A549 (cell line): Measurements from ENCODE around the gene SLC25A13. TPM values are rescaled to one million over a fixed set of nuclear protein-coding genes. Genes with fewer than 3 reads are reported as not detected.

Experiments used
- ATAC-seq, 2 experiments: fragments of 200-7000 bp in 1 of 2; fragments of >200 bp in 1 of 2; cut with Nextera tagmentation in 1 of 2; cut with Tn5 transposase in 1 of 2; 3 replicates each; pipeline versions ENCODE4 v1.8.0 to v1.9.1; 2018 to 2020; ENCODE audit warnings: mild to moderate bottlenecking in 1 of 2, moderate library complexity in 1 of 2
- CTCF ChIA-PET: fragments of 300-600 bp; sonication (Branson Sonifier 250); formaldehyde crosslinking; extraction: SDS; loops from one replicate; lab custom pipeline; 2021; ENCODE audit warnings: antibody characterized with exemption, inconsistent platforms; lab: Yijun Ruan, JAX
- POLR2A ChIA-PET: fragments of 350-600 bp; formaldehyde crosslinking; extraction: SDS; loops from one replicate; lab custom pipeline; 2021; ENCODE audit warnings: antibody characterized with exemption, inconsistent platforms; lab: Yijun Ruan, JAX
- DNase-seq, 2 experiments: peaks; one replicate each; pipeline versions ENCODE4 v3.0.0 to v3.0.0-alpha.2; 2011 to 2016; ENCODE audit warnings: low read depth in 1 of 2, low spot score in 1 of 2
- FAIRE-seq: peaks from 2 replicates; lab custom pipeline; 2011; peaks lifted over from hg19 to GRCh38; lab: Jason Lieb, UNC
- H3K27ac ChIP-seq, 2 experiments: fragments of >200 bp; sonication (Bioruptor Twin); formaldehyde crosslinking; 3 replicates each; pipeline ENCODE4 v1.5.1; 2016 to 2017
- H3K4me1 ChIP-seq: fragments of >200 bp; sonication (Bioruptor Twin); formaldehyde crosslinking; 3 replicates; pipeline ENCODE4 v1.6.1; 2016
- H3K4me2 ChIP-seq: fragments of >200 bp; sonication (Bioruptor Twin); formaldehyde crosslinking; 3 replicates; pipeline ENCODE4 v1.6.1; 2016
- H3K4me3 ChIP-seq: fragments of >200 bp; sonication (Bioruptor Twin); formaldehyde crosslinking; 3 replicates; pipeline ENCODE4 v1.5.1; 2016
- H3K9me3 ChIP-seq: fragments of >200 bp; sonication (Bioruptor Twin); formaldehyde crosslinking; 3 replicates; pipeline ENCODE4 v1.6.1; 2016
- BHLHE40 ChIP-seq: IDR thresholded peaks from 2 replicates; pipeline ENCODE4 v1.6.1; 2012; ENCODE audit warnings: low read depth, low read length, inconsistent platforms
- CBX2 ChIP-seq: fragments of 200-600 bp; sonication (generic); IDR thresholded peaks from 2 replicates; pipeline ENCODE4 v1.6.1; 2016; ENCODE audit warnings: low read depth, mild to moderate bottlenecking, borderline replicate concordance
- CHD2 ChIP-seq: fragments of 150-350 bp; IDR thresholded peaks from 2 replicates; pipeline ENCODE4 v1.6.1; 2014; ENCODE audit warnings: low read length; ENCODE audit not compliant: partially characterized antibody
- CTCF ChIP-seq: fragments of >200 bp; sonication (Bioruptor Twin); formaldehyde crosslinking; IDR thresholded peaks from 3 replicates; pipeline ENCODE4 v1.5.1; 2016
- EHF ChIP-seq: fragments of 250-450 bp; sonication (Bioruptor Pico); IDR thresholded peaks from 2 replicates; pipeline ENCODE4 v1.5.0; 2020; ENCODE audit warnings: mild to moderate bottlenecking
- ESRRA ChIP-seq: fragments of 150-350 bp; IDR thresholded peaks from 2 replicates; pipeline ENCODE4 v1.6.1; 2014; ENCODE audit warnings: mild to moderate bottlenecking, low read length, borderline replicate concordance
- FOSB ChIP-seq: fragments of 250-450 bp; sonication (Bioruptor Pico); IDR thresholded peaks from 2 replicates; pipeline ENCODE4 v1.5.0; 2020; ENCODE audit warnings: mild to moderate bottlenecking, moderate library complexity
- FOSL2 ChIP-seq, 2 experiments: fragments of 450-650 bp in 1 of 2; fragments of >200 bp in 1 of 2; sonication (Bioruptor Twin) in 1 of 2; formaldehyde crosslinking; IDR thresholded peaks; 2 replicates each; pipeline versions ENCODE4 v1.5.0 to v1.6.1; 2016 to 2020; ENCODE audit warnings: mild to moderate bottlenecking in 1 of 2, moderate library complexity in 1 of 2
- HDAC2 ChIP-seq: fragments of 200-600 bp; sonication (generic); IDR thresholded peaks from 2 replicates; pipeline ENCODE4 v1.6.1; 2016
- HOXB13 ChIP-seq: fragments of 250-450 bp; sonication (Bioruptor Pico); IDR thresholded peaks from 2 replicates; pipeline ENCODE4 v1.5.0; 2020; ENCODE audit warnings: low read depth, mild to moderate bottlenecking, moderate library complexity
- JUN ChIP-seq, 2 experiments: fragments of >200 bp; sonication (Bioruptor Twin); formaldehyde crosslinking; IDR thresholded peaks; 2 replicates in 1 of 2; 3 replicates in 1 of 2; pipeline ENCODE4 v1.6.1; 2016 to 2017
- JUNB ChIP-seq: fragments of >200 bp; sonication (Bioruptor Twin); formaldehyde crosslinking; IDR thresholded peaks from 2 replicates; pipeline ENCODE4 v1.6.1; 2016
- KDM1A ChIP-seq: fragments of 200-600 bp; sonication (generic); IDR thresholded peaks from 2 replicates; pipeline ENCODE4 v1.6.1; 2016; ENCODE audit warnings: low read depth, mild to moderate bottlenecking
- KDM5A ChIP-seq: fragments of 200-600 bp; sonication (generic); IDR thresholded peaks from 2 replicates; pipeline ENCODE4 v1.6.1; 2016; ENCODE audit warnings: antibody characterized with exemption, mild to moderate bottlenecking
- MAX ChIP-seq: IDR thresholded peaks from 2 replicates; pipeline ENCODE4 v1.6.1; 2012
- MYC ChIP-seq: IDR thresholded peaks from 2 replicates; pipeline ENCODE4 v1.6.1; 2012; ENCODE audit warnings: mild to moderate bottlenecking, inconsistent platforms, low read length, improper control_type of control experiment, borderline replicate concordance
- NFE2L2 ChIP-seq: fragments of 150-350 bp; conservative IDR thresholded peaks from 2 replicates; pipeline ENCODE4 v1.6.1; 2014; ENCODE audit warnings: low read length
- NR3C1 ChIP-seq: fragments of >200 bp; sonication (Bioruptor Twin); formaldehyde crosslinking; IDR thresholded peaks from 3 replicates; pipeline ENCODE4 v1.6.1; 2017
- PHF8 ChIP-seq: fragments of 200-600 bp; sonication (generic); IDR thresholded peaks from 2 replicates; pipeline ENCODE4 v1.6.1; 2016; ENCODE audit warnings: low read depth, mild to moderate bottlenecking, antibody characterized with exemption, moderate library complexity, borderline replicate concordance
- POLR2A ChIP-seq: IDR thresholded peaks from 2 replicates; pipeline ENCODE4 v1.6.1; 2012; ENCODE audit warnings: mild to moderate bottlenecking, low read length
- RAD21 ChIP-seq, 2 experiments: fragments of >200 bp in 1 of 2; sonication (Bioruptor Twin) in 1 of 2; formaldehyde crosslinking in 1 of 2; IDR thresholded peaks in 1 of 2; conservative IDR thresholded peaks in 1 of 2; 2 replicates in 1 of 2; 3 replicates in 1 of 2; pipeline ENCODE4 v1.6.1; 2012 to 2018; ENCODE audit warnings: inconsistent platforms in 1 of 2
- RARB ChIP-seq: fragments of 250-450 bp; sonication (Bioruptor Pico); IDR thresholded peaks from 2 replicates; pipeline ENCODE4 v1.8.0; 2021; ENCODE audit warnings: mild to moderate bottlenecking, moderate library complexity
- RNF2 ChIP-seq: fragments of 200-600 bp; sonication (generic); IDR thresholded peaks from 2 replicates; pipeline ENCODE4 v1.6.1; 2016; ENCODE audit warnings: low read depth, mild to moderate bottlenecking, antibody characterized with exemption, moderate library complexity, borderline replicate concordance
- SREBF2 ChIP-seq: fragments of 450-650 bp; IDR thresholded peaks from 2 replicates; pipeline ENCODE4 v1.6.1; 2014; ENCODE audit warnings: mild to moderate bottlenecking, moderate library complexity
- TFCP2L1 ChIP-seq: fragments of 250-450 bp; sonication (Bioruptor Pico); IDR thresholded peaks from 2 replicates; pipeline ENCODE4 v1.5.0; 2021; ENCODE audit warnings: mild to moderate bottlenecking
- TP53 ChIP-seq: fragments of 250-450 bp; sonication (Bioruptor Pico); IDR thresholded peaks from 2 replicates; pipeline ENCODE4 v1.5.0; 2021; ENCODE audit warnings: mild to moderate bottlenecking, moderate library complexity
- ZC3H11A ChIP-seq: fragments of 450-650 bp; IDR thresholded peaks from 2 replicates; pipeline ENCODE4 v1.6.1; 2014; ENCODE audit warnings: antibody characterized with exemption, mild to moderate bottlenecking
- ZNF302 ChIP-seq: fragments of 250-450 bp; sonication (Bioruptor Pico); IDR thresholded peaks from 2 replicates; pipeline ENCODE4 v1.9.0; 2021; ENCODE audit warnings: inconsistent platforms, mild to moderate bottlenecking, moderate library complexity
- ZSCAN20 ChIP-seq: fragments of 250-450 bp; sonication (Bioruptor Pico); IDR thresholded peaks from 2 replicates; pipeline ENCODE4 v1.8.0; 2022; ENCODE audit warnings: mild to moderate bottlenecking, moderate library complexity
- polyA plus RNA-seq, 4 experiments: library from polyadenylated mRNA; depleted of rRNA in 3 of 4; stranded (reverse); fragments of >200 nt; fragmentation: RNase III in 1 of 4; extraction: RNeasy Plus Mini Kit Qiagen cat#74134 plus additional on column Dnase treatment in 1 of 4; gene quantifications; 2 replicates in 3 of 4; 3 replicates in 1 of 4; pipeline ENCODE4 v1.2.3, GENCODE V29; 2011 to 2017
- TF ChIP-seq, protein P1 (sequence below): fragments of >200 bp; sonication (Bioruptor Twin); formaldehyde crosslinking; IDR thresholded peaks from 3 replicates; pipeline ENCODE4 v1.6.1; 2016
- TF ChIP-seq, protein P2 (sequence below): IDR thresholded peaks from 2 replicates; pipeline ENCODE4 v1.6.1; 2012; ENCODE audit warnings: low read depth, borderline replicate concordance

The SLC25A13 gene
- polyA plus RNA-seq, 2 of the 4 experiments (the other 2 are of a cell fraction): 32.7 to 51.0 TPM

- Histone ChIP-seq H3K4me2 (no peak overlapping the region), H3K4me1 (no peaks in the 10 kb centered on the region), H3K27ac (no peak overlapping the region), H3K9me3 (0 out of 3 replicates have a peak, but pooled peaks cover 4% of the 10 kb centered on the region), H3K4me3 (no peak overlapping the region)
- POLR2A ChIA-PET: no interaction called here
- TF ChIP-seq JUN (IDR thresholded peaks at IDR 0.05): no peak
- no peak for TF ChIP-seq CTCF
- no peak for TF ChIP-seq ZC3H11A
- TF ChIP-seq HDAC2: no peak
- no peak for TF ChIP-seq RARB (CRISPR knock-in tag)
- TF ChIP-seq POLR2A: no peak
- TF ChIP-seq TFCP2L1: no peak
- CTCF ChIA-PET: no interaction called here
- no peak for ATAC-seq
- DNase-seq: no peak
- no peak for FAIRE-seq
Observed at GRCh38 chr7:96111405-96111804, 210.5 kb downstream of the SLC25A13 start.

- ChIA-PET CTCF (no interaction called here), POLR2A (no interaction called here)
- no peak for DNase-seq
- Histone ChIP-seq H3K27ac (no peak overlapping the region), H3K4me3 (no peak overlapping the region), H3K4me1 (no peaks in the 10 kb centered on the region), H3K4me2 (no peak overlapping the region), H3K9me3 (no peaks in the 10 kb centered on the region)
- TF ChIP-seq PHF8: no peak
- TF ChIP-seq ZNF302: no peak
- TF ChIP-seq JUNB: no peak
- no peak for TF ChIP-seq MYC
- no peak for TF ChIP-seq TFCP2L1
- no peak for TF ChIP-seq MAX
- TF ChIP-seq TP53 (CRISPR knock-in tag): no peak
- TF ChIP-seq BHLHE40: no peak
- no peak for TF ChIP-seq EHF (CRISPR knock-in tag)
- no peak for TF ChIP-seq HOXB13 (CRISPR knock-in tag)
- TF ChIP-seq FOSB (CRISPR knock-in tag): no peak
- TF ChIP-seq SREBF2: no peak
- TF ChIP-seq RARB (CRISPR knock-in tag): no peak
- no peak for FAIRE-seq
- no peak for ATAC-seq
Observed at GRCh38 chr7:96104984-96105383, 216.9 kb downstream of the SLC25A13 start.

GRCh38 chr7:96102096-96102811 is 219.6 kb downstream of the SLC25A13 start:
- no peaks in the 10 kb centered on the region for H3K9me3 ChIP-seq
- no peak overlapping the region for H3K4me3 ChIP-seq
- DNase-seq (no peak), FAIRE-seq (no peak), ATAC-seq (no peak)
- TF ChIP-seq NR3C1 (no peak), SREBF2 (no peak), FOSL2 (IDR thresholded peaks at IDR 0.05) (no peak), FOSL2 (CRISPR knock-in tag; IDR thresholded peaks at IDR 0.05) (no peak), ZNF302 (no peak), ZSCAN20 (no peak), KDM1A (no peak), CHD2 (no peak), MYC (no peak), NFE2L2 (no peak), RNF2 (no peak), KDM5A (no peak), PHF8 (no peak), RARB (CRISPR knock-in tag) (no peak), CBX2 (no peak), RAD21 (conservative IDR thresholded peaks at IDR 0.05 in 1 of 2, IDR thresholded peaks at IDR 0.05 in 1 of 2) (no peak), TFCP2L1 (no peak), BHLHE40 (no peak), ESRRA (no peak)
- TF ChIP-seq, protein P1, sequence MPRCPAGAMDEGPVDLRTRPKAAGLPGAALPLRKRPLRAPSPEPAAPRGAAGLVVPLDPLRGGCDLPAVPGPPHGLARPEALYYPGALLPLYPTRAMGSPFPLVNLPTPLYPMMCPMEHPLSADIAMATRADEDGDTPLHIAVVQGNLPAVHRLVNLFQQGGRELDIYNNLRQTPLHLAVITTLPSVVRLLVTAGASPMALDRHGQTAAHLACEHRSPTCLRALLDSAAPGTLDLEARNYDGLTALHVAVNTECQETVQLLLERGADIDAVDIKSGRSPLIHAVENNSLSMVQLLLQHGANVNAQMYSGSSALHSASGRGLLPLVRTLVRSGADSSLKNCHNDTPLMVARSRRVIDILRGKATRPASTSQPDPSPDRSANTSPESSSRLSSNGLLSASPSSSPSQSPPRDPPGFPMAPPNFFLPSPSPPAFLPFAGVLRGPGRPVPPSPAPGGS: no peak
- TF ChIP-seq, protein P2, sequence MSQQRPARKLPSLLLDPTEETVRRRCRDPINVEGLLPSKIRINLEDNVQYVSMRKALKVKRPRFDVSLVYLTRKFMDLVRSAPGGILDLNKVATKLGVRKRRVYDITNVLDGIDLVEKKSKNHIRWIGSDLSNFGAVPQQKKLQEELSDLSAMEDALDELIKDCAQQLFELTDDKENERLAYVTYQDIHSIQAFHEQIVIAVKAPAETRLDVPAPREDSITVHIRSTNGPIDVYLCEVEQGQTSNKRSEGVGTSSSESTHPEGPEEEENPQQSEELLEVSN: no peak
- no peak overlapping the region for H3K4me2 ChIP-seq
- no peak overlapping the region for H3K27ac ChIP-seq
- H3K4me1 ChIP-seq: no peaks in the 10 kb centered on the region
- POLR2A ChIA-PET: no interaction called here
- CTCF ChIA-PET: interaction anchor here (1.0 kb wide), 1 partner anchor 27 kb away, joined by 4 read pairs; no protein-coding TSS in a partner anchor
